GM19372 (cell line): ENCODE measurements around the gene CXCL5.
"Not testable (repeated sequence)": the region's sequence is repeated elsewhere in the genome, so short reads cannot be mapped to it uniquely, and the experiment has no call there.

ENCODE experiments used
- ATAC-seq: cut with Tn5 transposase; IDR thresholded peaks from one replicate; pipeline ENCODE4 v1.9.1; 2021; ENCODE audit warnings: mild to moderate bottlenecking, low read depth, moderate library complexity; ENCODE audit not compliant: unreplicated experiment

Gene CXCL5

GRCh38 chr4:73976716-73977115, 21.8 kb downstream of the CXCL5 start:
- no peak for ATAC-seq

GRCh38 chr4:73976217-73976616, 22.3 kb downstream of the CXCL5 start:
- ATAC-seq: no peak

GRCh38 chr4:73974352-73974751, 24.1 kb downstream of the CXCL5 start:
- no peak for ATAC-seq

- ATAC-seq: no peak
Measured at GRCh38 chr4:73970945-73971344, 27.5 kb downstream of the CXCL5 start.

GRCh38 chr4:73970011-73970410, 28.5 kb downstream of the CXCL5 start:
- no peak for ATAC-seq

- ATAC-seq: no peak
Measured at GRCh38 chr4:73967866-73968265, 30.6 kb downstream of the CXCL5 start.

- no peak for ATAC-seq
Measured at GRCh38 chr4:73964862-73965611, 33.4 kb downstream of the CXCL5 start.

GRCh38 chr4:73962724-73963123, 35.8 kb downstream of the CXCL5 start:
- no peak for ATAC-seq

GRCh38 chr4:73959041-73959440, 39.4 kb downstream of the CXCL5 start:
- ATAC-seq: not testable (repeated sequence)

- no peak for ATAC-seq
Measured at GRCh38 chr4:73952352-73952751, 46.1 kb downstream of the CXCL5 start.

GRCh38 chr4:73950376-73950920, 48.0 kb downstream of the CXCL5 start:
- not testable (repeated sequence) for ATAC-seq

GRCh38 chr4:73948990-73949706, 49.3 kb downstream of the CXCL5 start:
- no peak for ATAC-seq

- no peak for ATAC-seq
Measured at GRCh38 chr4:73948291-73948690, 50.2 kb downstream of the CXCL5 start.

GRCh38 chr4:73947239-73947985, 51.1 kb downstream of the CXCL5 start:
- no peak for ATAC-seq

- no peak for ATAC-seq
Measured at GRCh38 chr4:73945674-73946449, 52.6 kb downstream of the CXCL5 start.
